Thyroid gland (tissue), 4 donors: ENCODE data around the gene GLP1R. TPM values are rescaled to one million over a fixed set of nuclear protein-coding genes. Genes with fewer than 3 reads are reported as not detected.
A peak's percentile ranks its signal among the peaks of the same experiment; 100 is the strongest.
"Not testable (repeated sequence)": the region's sequence is repeated elsewhere in the genome, so short reads cannot be mapped to it uniquely, and the experiment has no call there.

Source experiments
- DNase-seq, 2 donors: peaks; one replicate each; pipeline ENCODE4 v3.0.0-alpha.2; 2019
- H3K27ac ChIP-seq, 3 donors: fragments of 200-600 bp; sonication (generic); 1 replicate in 2 of 3; 2 replicates in 1 of 3; pipeline ENCODE4 v1.5.1; 2016 to 2019; ENCODE audit warnings: mild to moderate bottlenecking in 1 of 3, moderate library complexity in 1 of 3
- H3K27me3 ChIP-seq: fragments of 200-600 bp; sonication (generic); one replicate; pipeline ENCODE4 v1.5.1; 2019
- H3K36me3 ChIP-seq, 2 donors: fragments of 200-600 bp; sonication (generic); one replicate each; pipeline ENCODE4 v1.5.1; 2016 to 2019
- H3K4me1 ChIP-seq, 2 donors: fragments of 200-600 bp; sonication (generic); one replicate each; pipeline ENCODE4 v1.5.1; 2017 to 2019
- H3K4me3 ChIP-seq, 3 donors: fragments of 200-600 bp; sonication (generic); replicated peaks in 1 of 3; 1 replicate in 2 of 3; 2 replicates in 1 of 3; pipeline ENCODE4 v1.5.1; 2016; ENCODE audit warnings: mild to moderate bottlenecking in 1 of 3
- H3K9me3 ChIP-seq: fragments of 200-600 bp; sonication (generic); one replicate; pipeline ENCODE4 v1.5.1; 2017
- POLR2A ChIP-seq, 2 donors: fragments of 450-650 bp; IDR thresholded peaks; one replicate each; pipeline ENCODE4 v1.6.1; 2017; ENCODE audit warnings: antibody characterized with exemption in 2 of 2, mild to moderate bottlenecking in 2 of 2, moderate library complexity in 1 of 2
- WGBS, 2 donors: methylation state at CpG; one replicate each; pipeline ENCODE4 v1.1.5; 2017; 5-methylcytosine and 5-hydroxymethylcytosine counted together
- intact Hi-C: fragments of 100-400 bp; cut with DNase I; formaldehyde crosslinking; loops from one replicate; pipeline ENCODE4 v1.15.1; 2023
- total RNA-seq, 4 donors: library from RNA; depleted of rRNA; stranded (reverse); fragments of >200 nt; gene quantifications; one replicate each; pipeline ENCODE4 v1.2.3, GENCODE V29; 2016
- TF ChIP-seq, protein P1 (sequence below), 6 experiments: fragments of 200-600 bp in 3 of 6; fragments of 450-650 bp in 3 of 6; sonication (generic) in 3 of 6; IDR thresholded peaks; one replicate each; pipeline ENCODE4 v1.5.1; 2016 to 2019; ENCODE audit warnings: antibody characterized with exemption in 6 of 6, mild to moderate bottlenecking in 2 of 6, inconsistent platforms in 1 of 6, moderate library complexity in 1 of 6

Gene GLP1R
- total RNA-seq, 4 donors from 2014 or later: 0.13 to 0.45 (median 0.18) TPM

- H3K36me3 ChIP-seq: no peaks in the 10 kb centered on the region
- 94 to 96% methylated on average over 1 of the region's 1 CpG for WGBS, 2 donors
Observed at GRCh38 chr6:39130691-39131090, 82.1 kb downstream of the GLP1R start.

DNA sequence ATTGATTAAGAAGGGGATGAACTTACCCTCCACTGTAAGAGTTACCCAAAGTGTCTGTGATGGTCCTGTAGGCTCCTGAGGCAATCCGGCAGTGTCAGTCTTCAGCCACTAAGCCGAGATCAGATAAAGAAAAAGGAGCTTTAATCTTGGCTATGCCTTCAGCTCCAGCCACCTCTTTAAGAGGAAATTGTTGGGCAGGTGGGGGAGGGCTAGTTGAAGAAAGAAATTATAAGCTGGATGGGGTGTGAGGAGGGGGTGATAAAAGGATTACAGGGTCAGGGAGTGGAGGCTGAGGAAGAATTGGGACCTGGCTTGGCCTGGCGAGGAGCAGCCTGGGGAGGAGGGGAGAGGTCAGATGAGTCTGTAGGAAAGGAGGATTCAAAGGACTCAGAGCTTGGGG, 86.2 kb downstream of the GLP1R start:
- intact Hi-C loops, H3K27ac ChIP-seq, H3K27me3 ChIP-seq, H3K36me3 ChIP-seq, H3K9me3 ChIP-seq, H3K4me3 ChIP-seq, H3K4me1 ChIP-seq, DNase-seq: not testable (repeated sequence)
- 57 to 58% methylated on average over 3 of the region's 3 CpGs for WGBS, 2 donors

More at GRCh38 chr6:39130691-39131090, 82.1 kb downstream of the GLP1R start:
- DNase-seq: no peak
- TF ChIP-seq, protein P1, sequence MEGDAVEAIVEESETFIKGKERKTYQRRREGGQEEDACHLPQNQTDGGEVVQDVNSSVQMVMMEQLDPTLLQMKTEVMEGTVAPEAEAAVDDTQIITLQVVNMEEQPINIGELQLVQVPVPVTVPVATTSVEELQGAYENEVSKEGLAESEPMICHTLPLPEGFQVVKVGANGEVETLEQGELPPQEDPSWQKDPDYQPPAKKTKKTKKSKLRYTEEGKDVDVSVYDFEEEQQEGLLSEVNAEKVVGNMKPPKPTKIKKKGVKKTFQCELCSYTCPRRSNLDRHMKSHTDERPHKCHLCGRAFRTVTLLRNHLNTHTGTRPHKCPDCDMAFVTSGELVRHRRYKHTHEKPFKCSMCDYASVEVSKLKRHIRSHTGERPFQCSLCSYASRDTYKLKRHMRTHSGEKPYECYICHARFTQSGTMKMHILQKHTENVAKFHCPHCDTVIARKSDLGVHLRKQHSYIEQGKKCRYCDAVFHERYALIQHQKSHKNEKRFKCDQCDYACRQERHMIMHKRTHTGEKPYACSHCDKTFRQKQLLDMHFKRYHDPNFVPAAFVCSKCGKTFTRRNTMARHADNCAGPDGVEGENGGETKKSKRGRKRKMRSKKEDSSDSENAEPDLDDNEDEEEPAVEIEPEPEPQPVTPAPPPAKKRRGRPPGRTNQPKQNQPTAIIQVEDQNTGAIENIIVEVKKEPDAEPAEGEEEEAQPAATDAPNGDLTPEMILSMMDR (IDR thresholded peaks at IDR 0.05): no peak
- no peak for TF ChIP-seq POLR2A (IDR thresholded peaks at IDR 0.05)
- Histone ChIP-seq H3K9me3 (no peaks in the 10 kb centered on the region), H3K27ac (no peak overlapping the region), H3K4me1 (no peaks in the 10 kb centered on the region), H3K4me3 (no peak overlapping the region), H3K27me3 (no peaks in the 10 kb centered on the region)
- intact Hi-C loops: no loop called here

DNA sequence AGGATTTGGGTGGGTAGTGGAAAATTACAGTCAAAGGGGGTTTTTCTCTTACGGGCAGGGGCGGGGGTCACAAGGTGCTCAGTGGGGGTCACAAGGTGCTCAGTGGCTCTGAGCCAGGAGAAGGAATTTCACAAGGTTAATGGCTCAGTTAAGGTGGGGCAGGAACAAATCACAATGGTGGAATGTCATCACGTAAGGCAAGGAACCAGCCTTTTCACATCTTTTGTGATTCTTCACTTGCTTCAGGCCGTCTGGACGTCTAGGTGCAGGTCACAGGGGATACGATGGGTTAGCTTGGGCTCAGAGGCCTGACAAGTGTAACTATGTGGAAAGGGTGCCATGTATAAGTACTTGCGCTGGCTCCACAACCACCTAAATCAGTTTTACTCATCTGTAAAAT, 87.6 kb downstream of the GLP1R start:
- intact Hi-C loops, H3K4me3 ChIP-seq, H3K36me3 ChIP-seq, DNase-seq, H3K27ac ChIP-seq, H3K4me1 ChIP-seq, H3K9me3 ChIP-seq, H3K27me3 ChIP-seq: not testable (repeated sequence)
- WGBS, 2 donors: 72 to 76% methylated on average over 7 of the region's 7 CpGs

GRCh38 chr6:39137245-39137644, 88.7 kb downstream of the GLP1R start:
- WGBS, 2 donors: 20 to 28% methylated on average over 2 of the region's 2 CpGs
- TF ChIP-seq, protein P1 (IDR thresholded peaks at IDR 0.05): no peak
- no peak for TF ChIP-seq POLR2A (IDR thresholded peaks at IDR 0.05)
- Histone ChIP-seq H3K4me3 (no peak overlapping the region), H3K27ac (no peak overlapping the region), H3K27me3 (no peaks in the 10 kb centered on the region), H3K4me1 (no peaks in the 10 kb centered on the region), H3K9me3 (no peaks in the 10 kb centered on the region), H3K36me3 (no peaks in the 10 kb centered on the region)
- intact Hi-C loops: no loop called here
- DNase-seq: peak in 1 of 2 donors; percentile 43

Other genes with a start within 250 kb of the GLP1R start
- 10 to 100 TPM; 22.7 to 36.5 (median 29.2) TPM for gene SAYSD1, start 66.4 kb downstream of the GLP1R start, total RNA-seq
- gene KCNK5, start 180.7 kb downstream of the GLP1R start, total RNA-seq: 10 to 100 TPM in 3 of 4 donors, 1 to 10 TPM in 1; 9.2 to 14.3 (median 13.0) TPM